A673 (cell line): ENCODE data around the gene GOSR1.

Source experiments
- CTCF ChIP-seq: fragments of 300-800, 200-600 bp; sonication (generic); conservative IDR thresholded peaks from 2 replicates; pipeline ENCODE4 v1.5.1; 2017; ENCODE audit warnings: low read depth, mild to moderate bottlenecking, antibody characterized with exemption, low read length, moderate library complexity, mixed read lengths
- EZH2 ChIP-seq: fragments of 200-600 bp; sonication (generic); IDR thresholded peaks from 2 replicates; pipeline ENCODE4 v1.6.1; 2017; ENCODE audit warnings: borderline replicate concordance, low read depth, mild to moderate bottlenecking, mixed read lengths, antibody characterized with exemption, low read length; ENCODE audit not compliant: poor library complexity, severe bottlenecking

GRCh38 chr17:30547778-30548573 lies 70.8 kb downstream of the GOSR1 start:
- TF ChIP-seq CTCF (no peak), EZH2 (no peak)
